ENCODE data around the gene TMTC1. TPM values are rescaled to one million over a fixed set of nuclear protein-coding genes. Genes with fewer than 3 reads are reported as not detected.

The TMTC1 gene
- total RNA-seq, 1 experiment from 2014 or later: not detected

- H3K27me3 Mint-ChIP-seq (ENCODE audit: insufficient read depth, unreplicated experiment): no peaks in the 10 kb centered on the region
- no peaks in the 10 kb centered on the region for H3K36me3 ChIP-seq (ENCODE audit: control insufficient read depth, insufficient read depth, low read length)
- no peaks in the 10 kb centered on the region for H3K9me3 ChIP-seq
- H3K4me1 Mint-ChIP-seq (ENCODE audit: low read depth, unreplicated experiment): no peaks in the 10 kb centered on the region
- no peak for TF ChIP-seq CTCF (IDR thresholded peaks at IDR 0.05; ENCODE audit: insufficient read depth in 1 of 2, low read depth in 1 of 2, low read length in 1 of 2, severe bottlenecking in 1 of 2, unreplicated experiment in 1 of 2)
- no peak overlapping the region for H3K4me3 Mint-ChIP-seq (ENCODE audit: unreplicated experiment)
- H3K9me3 Mint-ChIP-seq (ENCODE audit: unreplicated experiment): no peaks in the 10 kb centered on the region
- no peaks in the 10 kb centered on the region for H3K27me3 ChIP-seq (replicated peaks; ENCODE audit: control insufficient read depth, insufficient read depth, low read length)
- no TSS peak for BruUV-seq (replicated peaks)
- no peak for DNase-seq
- ChIA-PET POLR2A (no interaction called here), CTCF (no interaction called here)
- no peak overlapping the region for H3K4me3 ChIP-seq (ENCODE audit: low read depth, low read length)
- H3K36me3 Mint-ChIP-seq (ENCODE audit: insufficient read depth, unreplicated experiment): no peaks in the 10 kb centered on the region
- no peaks in the 10 kb centered on the region for H3K4me1 ChIP-seq
- intact Hi-C loops (cut with micrococcal nuclease; ENCODE audit: unreplicated experiment): no loop called here
- no peak overlapping the region for H3K27ac Mint-ChIP-seq (ENCODE audit: unreplicated experiment)
These were observed 49.4 kb downstream of the TMTC1 start for GRCh38 chr12:29734305-29734704.

DNA sequence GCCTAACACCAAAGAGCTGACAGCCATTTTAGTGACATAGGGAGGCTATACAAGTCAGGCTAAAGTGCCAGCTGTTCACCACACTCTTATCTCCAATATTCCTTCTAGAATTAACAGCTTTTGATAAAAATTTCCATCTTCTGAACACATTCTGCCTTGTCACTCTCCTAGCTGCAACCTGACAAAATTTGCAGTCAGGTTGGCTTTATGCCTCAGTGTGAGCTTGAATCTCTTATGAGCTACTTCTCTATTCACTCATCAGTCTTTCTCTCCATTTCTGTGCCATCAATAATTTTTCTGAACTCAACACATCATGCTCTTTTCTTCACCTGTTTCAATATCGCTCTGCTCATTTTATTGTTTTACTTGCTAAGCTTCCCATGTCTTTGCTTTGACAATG lies 50.2 kb downstream of the TMTC1 start:
- Mint-ChIP-seq H3K27me3 (ENCODE audit: insufficient read depth, unreplicated experiment) (peaks cover 4% of the 10 kb centered on the region), H3K4me1 (ENCODE audit: low read depth, unreplicated experiment) (no peaks in the 10 kb centered on the region), H3K27ac (ENCODE audit: unreplicated experiment) (no peak overlapping the region), H3K36me3 (ENCODE audit: insufficient read depth, unreplicated experiment) (no peaks in the 10 kb centered on the region), H3K9me3 (ENCODE audit: unreplicated experiment) (no peaks in the 10 kb centered on the region), H3K4me3 (ENCODE audit: unreplicated experiment) (no peak overlapping the region)
- Histone ChIP-seq H3K27me3 (replicated peaks; ENCODE audit: control insufficient read depth, insufficient read depth, low read length) (no peaks in the 10 kb centered on the region), H3K4me1 (no peaks in the 10 kb centered on the region), H3K36me3 (ENCODE audit: control insufficient read depth, insufficient read depth, low read length) (no peaks in the 10 kb centered on the region), H3K4me3 (ENCODE audit: low read depth, low read length) (no peak overlapping the region), H3K9me3 (no peaks in the 10 kb centered on the region)
- no peak for TF ChIP-seq CTCF (IDR thresholded peaks at IDR 0.05; ENCODE audit: insufficient read depth in 1 of 2, low read depth in 1 of 2, low read length in 1 of 2, severe bottlenecking in 1 of 2, unreplicated experiment in 1 of 2)
- POLR2A ChIA-PET: no interaction called here
- DNase-seq: no peak
- no TSS peak for BruUV-seq (replicated peaks)
- intact Hi-C loops (cut with micrococcal nuclease; ENCODE audit: unreplicated experiment): no loop called here
- CTCF ChIA-PET: no interaction called here

GRCh38 chr12:29733060-29733459 lies 50.7 kb downstream of the TMTC1 start:
- Mint-ChIP-seq H3K27ac (ENCODE audit: unreplicated experiment) (no peak overlapping the region), H3K27me3 (ENCODE audit: insufficient read depth, unreplicated experiment) (peaks cover 4% of the 10 kb centered on the region), H3K4me1 (ENCODE audit: low read depth, unreplicated experiment) (no peaks in the 10 kb centered on the region), H3K9me3 (ENCODE audit: unreplicated experiment) (no peaks in the 10 kb centered on the region), H3K4me3 (ENCODE audit: unreplicated experiment) (no peak overlapping the region), H3K36me3 (ENCODE audit: insufficient read depth, unreplicated experiment) (no peaks in the 10 kb centered on the region)
- H3K27me3 ChIP-seq (replicated peaks; ENCODE audit: control insufficient read depth, insufficient read depth, low read length): no peaks in the 10 kb centered on the region; the same call in 1 of the 2 replicates
- ChIA-PET CTCF (no interaction called here), POLR2A (no interaction called here)
- no peaks in the 10 kb centered on the region for H3K9me3 ChIP-seq
- DNase-seq: no peak
- H3K4me1 ChIP-seq: no peaks in the 10 kb centered on the region
- no peak for TF ChIP-seq CTCF (IDR thresholded peaks at IDR 0.05; ENCODE audit: insufficient read depth in 1 of 2, low read depth in 1 of 2, low read length in 1 of 2, severe bottlenecking in 1 of 2, unreplicated experiment in 1 of 2)
- H3K4me3 ChIP-seq (ENCODE audit: low read depth, low read length): no peak overlapping the region
- intact Hi-C loops (cut with micrococcal nuclease; ENCODE audit: unreplicated experiment): no loop called here
- no TSS peak for BruUV-seq (replicated peaks)
- H3K36me3 ChIP-seq (ENCODE audit: control insufficient read depth, insufficient read depth, low read length): no peaks in the 10 kb centered on the region
